Measurements from ENCODE around the gene CCDC142. TPM values are rescaled to one million over a fixed set of nuclear protein-coding genes. Genes with fewer than 3 reads are reported as not detected.

Gene CCDC142
- total and polyA plus RNA-seq, 2 experiments from 2014 or later: 23.4 to 33.5 TPM

DNA sequence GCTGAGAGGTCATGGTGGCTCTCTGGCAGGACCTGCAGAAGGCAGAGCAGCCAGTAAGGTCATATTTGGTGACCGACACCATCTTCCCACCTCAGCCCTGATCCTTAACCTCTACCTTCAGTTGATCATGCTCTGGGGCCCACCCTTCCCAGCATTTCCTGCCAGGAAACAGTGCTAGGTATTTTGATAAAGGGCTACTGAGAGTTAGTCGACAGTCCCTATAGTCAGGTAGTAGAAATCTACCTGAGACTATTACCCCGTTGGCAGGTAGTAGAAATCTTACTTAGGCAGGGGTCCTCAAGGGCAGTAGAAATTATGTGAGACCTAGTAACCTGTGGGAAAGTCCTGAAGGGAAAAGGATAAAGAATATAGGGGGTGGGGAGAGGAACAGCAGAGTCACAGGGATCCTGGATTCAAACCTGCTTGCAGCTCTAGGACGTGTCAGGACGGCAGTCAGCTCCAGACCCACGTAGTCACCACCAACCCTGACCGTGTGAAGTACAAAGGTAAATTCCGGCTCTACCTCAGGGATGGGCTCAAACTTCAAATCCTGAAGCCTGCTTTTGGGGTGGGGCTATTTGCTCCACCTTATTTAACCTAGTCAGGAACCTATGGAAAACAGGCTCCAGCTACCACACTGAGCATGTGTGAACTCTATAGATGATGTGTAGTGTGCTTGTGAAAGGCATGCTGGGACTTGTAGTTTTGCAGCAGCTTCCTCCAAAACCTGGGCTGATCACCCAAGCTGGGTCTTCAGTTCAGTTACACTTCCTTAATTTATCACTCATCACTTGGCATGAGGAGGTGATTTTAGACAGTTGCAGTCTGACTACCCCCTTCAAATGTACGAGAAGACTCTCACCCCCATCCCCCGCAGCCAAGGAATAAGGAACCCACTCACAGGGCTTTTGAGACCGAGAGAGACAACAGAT lies 43.2 kb upstream of the CCDC142 start, which contains the start of gene DQX1:
TSS of gene DQX1 (minus strand) at position 515 of the 932 bp plus-strand sequence. CDS start at position 13, 502 bp downstream.
- DNase-seq (ENCODE audit: low read depth in 1 of 2, low spot score in 1 of 2): peak in 1 of 2 donors; percentile 44
- Histone ChIP-seq H3K36me3 (peaks cover 10% of the 10 kb centered on the region), H3K4me1 (ENCODE audit: low read depth) (peaks cover 9% of the 10 kb centered on the region), H3K4me3 (no peak within 1 kb of the TSS), H3K9me3 (ENCODE audit: low read depth) (no peaks in the 10 kb centered on the region), H3K27me3 (peaks cover 34% of the 10 kb centered on the region), H3K27ac (no peak within 1 kb of the TSS)
- TF ChIP-seq, protein P1, sequence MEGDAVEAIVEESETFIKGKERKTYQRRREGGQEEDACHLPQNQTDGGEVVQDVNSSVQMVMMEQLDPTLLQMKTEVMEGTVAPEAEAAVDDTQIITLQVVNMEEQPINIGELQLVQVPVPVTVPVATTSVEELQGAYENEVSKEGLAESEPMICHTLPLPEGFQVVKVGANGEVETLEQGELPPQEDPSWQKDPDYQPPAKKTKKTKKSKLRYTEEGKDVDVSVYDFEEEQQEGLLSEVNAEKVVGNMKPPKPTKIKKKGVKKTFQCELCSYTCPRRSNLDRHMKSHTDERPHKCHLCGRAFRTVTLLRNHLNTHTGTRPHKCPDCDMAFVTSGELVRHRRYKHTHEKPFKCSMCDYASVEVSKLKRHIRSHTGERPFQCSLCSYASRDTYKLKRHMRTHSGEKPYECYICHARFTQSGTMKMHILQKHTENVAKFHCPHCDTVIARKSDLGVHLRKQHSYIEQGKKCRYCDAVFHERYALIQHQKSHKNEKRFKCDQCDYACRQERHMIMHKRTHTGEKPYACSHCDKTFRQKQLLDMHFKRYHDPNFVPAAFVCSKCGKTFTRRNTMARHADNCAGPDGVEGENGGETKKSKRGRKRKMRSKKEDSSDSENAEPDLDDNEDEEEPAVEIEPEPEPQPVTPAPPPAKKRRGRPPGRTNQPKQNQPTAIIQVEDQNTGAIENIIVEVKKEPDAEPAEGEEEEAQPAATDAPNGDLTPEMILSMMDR (IDR thresholded peaks at IDR 0.05; ENCODE audit: low read depth, low read length): no peak

DNA sequence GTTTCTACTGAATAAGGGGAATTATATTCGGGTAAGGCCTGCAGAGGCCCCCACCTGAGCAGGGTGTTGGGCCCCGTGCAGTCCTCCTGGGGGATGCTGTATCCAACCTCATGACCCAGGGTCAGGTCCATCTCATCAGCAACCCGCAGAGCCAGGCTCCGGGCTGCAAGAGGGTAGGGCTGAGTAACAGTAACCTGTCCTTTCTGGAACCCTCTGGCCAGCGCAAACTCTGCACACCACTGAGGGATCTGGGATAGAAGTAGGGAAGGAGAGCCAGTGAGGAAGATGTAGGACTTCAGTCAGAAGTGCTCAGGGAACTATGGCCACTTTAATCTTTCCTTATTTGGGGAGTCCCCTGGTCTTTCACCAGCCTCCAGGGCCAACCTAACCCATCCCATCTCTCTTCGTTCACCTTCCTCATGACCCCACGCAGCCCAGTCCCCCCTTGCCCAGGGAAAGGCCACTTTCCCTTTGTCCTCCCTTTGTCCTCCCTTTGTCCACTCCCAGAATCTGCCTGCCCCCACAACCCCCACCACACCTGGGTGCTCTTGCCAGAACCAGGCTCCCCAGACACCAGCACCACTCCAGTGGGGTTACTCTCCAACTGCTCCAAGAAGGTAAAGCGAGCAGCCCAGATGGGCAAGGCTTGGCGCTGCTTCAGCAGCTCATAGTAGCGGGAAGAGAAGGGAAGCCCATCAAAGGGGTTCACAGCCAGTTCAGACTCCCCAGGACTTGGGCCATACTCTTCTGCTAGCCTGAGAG lies 42.3 kb upstream of the CCDC142 start:
- no peak overlapping the region for H3K27ac ChIP-seq
- H3K27me3 ChIP-seq: peaks cover 42% of the 10 kb centered on the region
- peaks cover 5% of the 10 kb centered on the region for H3K4me1 ChIP-seq (ENCODE audit: low read depth)
- DNase-seq (ENCODE audit: low read depth in 1 of 2, low spot score in 1 of 2): no peak
- H3K36me3 ChIP-seq: peaks cover 10% of the 10 kb centered on the region
- no peak overlapping the region for H3K4me3 ChIP-seq
- TF ChIP-seq, protein P1 (IDR thresholded peaks at IDR 0.05; ENCODE audit: low read depth, low read length): no peak
- H3K9me3 ChIP-seq (ENCODE audit: low read depth): no peaks in the 10 kb centered on the region

DNA sequence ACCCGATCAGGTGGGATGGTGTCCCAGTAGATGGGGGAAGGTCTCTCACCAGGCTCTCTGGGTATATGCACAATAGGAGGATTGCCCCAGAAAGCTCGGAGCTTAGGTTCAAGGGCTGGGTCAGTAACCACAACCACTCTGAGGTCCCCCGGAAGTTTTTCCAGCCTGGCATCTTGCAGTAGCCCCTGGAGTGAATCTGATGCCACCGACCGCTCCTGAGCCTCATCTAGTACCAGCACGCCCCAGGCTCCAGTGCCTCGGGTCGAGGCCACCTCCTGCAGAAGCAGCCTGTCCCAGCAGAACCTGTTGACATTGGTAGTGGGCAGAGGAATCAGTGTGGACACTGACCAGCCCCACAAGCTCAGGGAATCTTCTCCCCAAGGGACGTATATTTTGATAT lies 41.2 kb upstream of the CCDC142 start:
- H3K4me1 ChIP-seq (ENCODE audit: low read depth): peaks cover 5% of the 10 kb centered on the region
- H3K27me3 ChIP-seq: peaks cover 54% of the 10 kb centered on the region
- H3K4me3 ChIP-seq: no peak overlapping the region
- no peak for DNase-seq (ENCODE audit: low read depth in 1 of 2, low spot score in 1 of 2)
- no peak overlapping the region for H3K27ac ChIP-seq
- TF ChIP-seq, protein P1 (IDR thresholded peaks at IDR 0.05; ENCODE audit: low read depth, low read length): no peak
- H3K9me3 ChIP-seq (ENCODE audit: low read depth): no peaks in the 10 kb centered on the region
- H3K36me3 ChIP-seq: peaks cover 10% of the 10 kb centered on the region

DNA sequence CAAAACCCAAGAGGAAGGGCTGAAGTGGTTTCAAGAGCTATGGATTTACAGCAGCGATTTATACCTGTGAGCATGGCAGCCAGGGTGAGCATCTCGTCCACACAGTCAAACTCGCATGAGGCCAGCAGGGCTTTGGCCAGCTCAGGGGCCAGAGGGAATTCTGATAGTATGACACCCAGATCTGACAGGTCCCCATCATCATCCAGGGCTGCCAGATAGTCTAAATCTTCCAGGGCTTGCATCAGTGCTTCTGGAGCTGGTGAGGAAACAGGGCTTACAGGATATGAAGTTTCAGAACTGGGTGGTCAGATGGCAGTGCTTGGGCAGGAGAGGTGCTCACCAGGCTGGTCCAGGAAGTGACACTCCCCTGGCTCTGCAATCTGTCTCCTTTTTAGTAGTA lies 39.7 kb upstream of the CCDC142 start:
- peaks cover 10% of the 10 kb centered on the region for H3K36me3 ChIP-seq
- no peak for DNase-seq (ENCODE audit: low read depth in 1 of 2, low spot score in 1 of 2)
- no peaks in the 10 kb centered on the region for H3K4me1 ChIP-seq (ENCODE audit: low read depth)
- no peaks in the 10 kb centered on the region for H3K9me3 ChIP-seq (ENCODE audit: low read depth)
- H3K4me3 ChIP-seq: no peak overlapping the region
- peaks cover 68% of the 10 kb centered on the region for H3K27me3 ChIP-seq
- H3K27ac ChIP-seq: no peak overlapping the region
- TF ChIP-seq, protein P1 (IDR thresholded peaks at IDR 0.05; ENCODE audit: low read depth, low read length): no peak

DNA sequence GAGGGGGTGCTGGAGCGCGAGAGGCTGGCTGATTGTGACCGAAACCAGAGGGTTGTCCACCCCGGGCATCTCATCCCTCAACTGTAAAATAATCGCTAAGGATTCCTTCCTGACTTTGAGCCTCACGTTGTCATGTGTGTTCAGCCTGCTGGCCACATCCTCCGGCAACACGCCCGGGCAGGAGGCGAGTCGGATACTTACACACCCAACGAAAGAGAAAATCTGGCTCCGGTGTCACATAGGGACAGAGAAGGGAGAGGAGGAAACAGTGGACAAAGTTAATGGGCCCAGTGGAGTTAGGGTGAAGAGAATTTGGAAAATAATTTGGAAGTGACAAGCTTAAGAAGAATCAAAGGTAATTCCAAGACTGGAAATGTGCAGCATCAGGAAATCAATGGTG lies 33.9 kb upstream of the CCDC142 start:
- H3K4me3 ChIP-seq: no peak overlapping the region
- H3K4me1 ChIP-seq (ENCODE audit: low read depth): no peaks in the 10 kb centered on the region
- DNase-seq (ENCODE audit: low read depth in 1 of 2, low spot score in 1 of 2): no peak
- H3K27me3 ChIP-seq: peaks cover 100% of the 10 kb centered on the region
- H3K27ac ChIP-seq: no peak overlapping the region
- TF ChIP-seq, protein P1 (IDR thresholded peaks at IDR 0.05; ENCODE audit: low read depth, low read length): no peak
- H3K36me3 ChIP-seq: no peaks in the 10 kb centered on the region
- no peaks in the 10 kb centered on the region for H3K9me3 ChIP-seq (ENCODE audit: low read depth)
